Measurements from ENCODE around the gene DDX50. TPM values are rescaled to one million over a fixed set of nuclear protein-coding genes. Genes with fewer than 3 reads are reported as not detected.

DDX50 gene
- total RNA-seq, 1 donor from 2014 or later: 41.4 TPM

DNA sequence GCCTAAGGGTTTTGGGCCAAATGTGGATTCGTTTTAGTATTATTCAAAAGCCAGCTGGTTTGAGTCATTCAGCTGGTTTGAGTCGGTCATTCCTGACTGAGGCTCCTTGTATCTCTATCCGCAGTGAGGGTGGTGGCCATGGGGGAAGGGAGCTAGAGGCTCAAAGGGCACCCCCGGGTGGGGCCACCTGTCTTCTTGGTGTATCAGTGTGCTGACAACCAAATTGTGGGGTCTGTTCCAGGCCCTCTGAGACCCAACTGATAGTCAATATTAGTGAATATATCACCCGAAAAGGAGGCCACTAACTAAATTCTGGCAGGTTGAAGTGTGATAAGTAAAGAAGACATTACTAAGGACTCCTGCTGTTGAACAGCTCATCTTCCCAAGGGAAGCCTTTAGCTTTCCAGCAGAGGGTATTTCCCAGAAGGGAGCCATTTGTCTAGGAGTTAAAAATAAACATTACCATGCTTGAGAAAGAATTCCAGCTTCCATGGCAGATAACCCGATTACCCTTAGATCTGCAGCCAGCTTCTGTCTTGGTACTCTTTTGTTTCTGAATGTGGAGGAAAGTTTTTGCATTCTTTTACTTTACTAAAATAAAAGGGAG is 29.9 kb upstream of the DDX50 start:
- Mint-ChIP-seq H3K4me1 (ENCODE audit: unreplicated experiment) (peaks cover 28% of the 10 kb centered on the region), H3K36me3 (ENCODE audit: unreplicated experiment) (peaks cover 2% of the 10 kb centered on the region), H3K27ac (ENCODE audit: unreplicated experiment) (peak overlapping the region; percentile 89), H3K9me3 (ENCODE audit: unreplicated experiment) (peaks cover 6% of the 10 kb centered on the region), H3K27me3 (ENCODE audit: unreplicated experiment) (no peaks in the 10 kb centered on the region), H3K4me3 (ENCODE audit: unreplicated experiment) (no peak overlapping the region)
- DNase-seq (ENCODE audit: extremely low spot score, unreplicated experiment): no peak
- TF ChIP-seq CTCF (IDR thresholded peaks at IDR 0.05): no peak

GRCh38 chr10:68871731-68872342 is 29.3 kb upstream of the DDX50 start:
- H3K27ac Mint-ChIP-seq (ENCODE audit: unreplicated experiment): peak overlapping the region; percentile 89
- H3K9me3 Mint-ChIP-seq (ENCODE audit: unreplicated experiment): peaks cover 6% of the 10 kb centered on the region
- TF ChIP-seq CTCF (IDR thresholded peaks at IDR 0.05): no peak
- no peak for DNase-seq (ENCODE audit: extremely low spot score, unreplicated experiment)
- no peak overlapping the region for H3K4me3 Mint-ChIP-seq (ENCODE audit: unreplicated experiment)
- H3K36me3 Mint-ChIP-seq (ENCODE audit: unreplicated experiment): peaks cover 2% of the 10 kb centered on the region
- H3K4me1 Mint-ChIP-seq (ENCODE audit: unreplicated experiment): peaks cover 31% of the 10 kb centered on the region
- no peaks in the 10 kb centered on the region for H3K27me3 Mint-ChIP-seq (ENCODE audit: unreplicated experiment)

GRCh38 chr10:68876246-68877138 is 24.6 kb upstream of the DDX50 start:
- Mint-ChIP-seq H3K4me1 (ENCODE audit: unreplicated experiment) (peaks cover 22% of the 10 kb centered on the region), H3K4me3 (ENCODE audit: unreplicated experiment) (no peak overlapping the region), H3K27ac (ENCODE audit: unreplicated experiment) (no peak overlapping the region), H3K27me3 (ENCODE audit: unreplicated experiment) (peaks cover 8% of the 10 kb centered on the region), H3K9me3 (ENCODE audit: unreplicated experiment) (no peaks in the 10 kb centered on the region), H3K36me3 (ENCODE audit: unreplicated experiment) (no peaks in the 10 kb centered on the region)
- no peak for TF ChIP-seq CTCF (IDR thresholded peaks at IDR 0.05)
- no peak for DNase-seq (ENCODE audit: extremely low spot score, unreplicated experiment)

DNA sequence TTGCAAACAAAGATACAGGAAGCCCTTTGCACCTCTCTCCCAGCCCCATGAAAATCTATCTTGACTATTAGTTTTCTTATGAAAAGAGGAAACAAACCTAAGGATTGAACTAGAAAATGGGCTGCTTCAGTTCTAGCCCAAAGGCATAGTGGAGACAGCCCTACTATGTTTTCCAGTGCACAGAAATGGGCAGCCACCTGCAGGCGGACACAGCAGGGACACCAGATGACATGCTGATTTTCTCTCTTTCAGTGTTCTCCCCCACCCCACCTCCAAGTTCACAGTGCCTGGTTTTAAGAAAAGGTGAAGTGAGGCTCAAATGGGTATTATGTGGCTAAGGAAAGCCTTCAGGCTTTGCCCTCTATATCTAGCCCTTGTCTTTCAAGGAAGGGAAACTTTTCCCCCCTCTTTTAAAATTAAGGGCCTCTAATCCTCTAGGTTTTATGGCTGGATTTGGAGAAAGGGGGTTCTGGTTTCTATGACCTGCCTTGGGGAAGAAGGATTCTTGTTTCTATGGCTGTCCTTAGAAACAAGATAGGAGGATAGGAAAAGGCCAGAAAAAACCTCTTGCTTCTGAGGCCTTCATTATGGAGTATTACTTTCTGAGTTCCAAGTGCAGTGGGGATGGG is 23.5 kb upstream of the DDX50 start:
- peaks cover 8% of the 10 kb centered on the region for H3K27me3 Mint-ChIP-seq (ENCODE audit: unreplicated experiment)
- H3K4me1 Mint-ChIP-seq (ENCODE audit: unreplicated experiment): peaks cover 11% of the 10 kb centered on the region
- no peaks in the 10 kb centered on the region for H3K36me3 Mint-ChIP-seq (ENCODE audit: unreplicated experiment)
- no peaks in the 10 kb centered on the region for H3K9me3 Mint-ChIP-seq (ENCODE audit: unreplicated experiment)
- no peak overlapping the region for H3K4me3 Mint-ChIP-seq (ENCODE audit: unreplicated experiment)
- TF ChIP-seq CTCF (IDR thresholded peaks at IDR 0.05): no peak
- no peak overlapping the region for H3K27ac Mint-ChIP-seq (ENCODE audit: unreplicated experiment)
- no peak for DNase-seq (ENCODE audit: extremely low spot score, unreplicated experiment)

Measured in osteocyte (in vitro differentiated cells).